ENCODE results near the gene PGS1. TPM values are rescaled to one million over a fixed set of nuclear protein-coding genes. Genes with fewer than 3 reads are reported as not detected.

PGS1 gene
- total and polyA plus RNA-seq, 2 of the 8 experiments (the other 6 are each of a cell fraction or from before 2014, with no cell fraction given), result 46.7 to 60.0 TPM

DNA sequence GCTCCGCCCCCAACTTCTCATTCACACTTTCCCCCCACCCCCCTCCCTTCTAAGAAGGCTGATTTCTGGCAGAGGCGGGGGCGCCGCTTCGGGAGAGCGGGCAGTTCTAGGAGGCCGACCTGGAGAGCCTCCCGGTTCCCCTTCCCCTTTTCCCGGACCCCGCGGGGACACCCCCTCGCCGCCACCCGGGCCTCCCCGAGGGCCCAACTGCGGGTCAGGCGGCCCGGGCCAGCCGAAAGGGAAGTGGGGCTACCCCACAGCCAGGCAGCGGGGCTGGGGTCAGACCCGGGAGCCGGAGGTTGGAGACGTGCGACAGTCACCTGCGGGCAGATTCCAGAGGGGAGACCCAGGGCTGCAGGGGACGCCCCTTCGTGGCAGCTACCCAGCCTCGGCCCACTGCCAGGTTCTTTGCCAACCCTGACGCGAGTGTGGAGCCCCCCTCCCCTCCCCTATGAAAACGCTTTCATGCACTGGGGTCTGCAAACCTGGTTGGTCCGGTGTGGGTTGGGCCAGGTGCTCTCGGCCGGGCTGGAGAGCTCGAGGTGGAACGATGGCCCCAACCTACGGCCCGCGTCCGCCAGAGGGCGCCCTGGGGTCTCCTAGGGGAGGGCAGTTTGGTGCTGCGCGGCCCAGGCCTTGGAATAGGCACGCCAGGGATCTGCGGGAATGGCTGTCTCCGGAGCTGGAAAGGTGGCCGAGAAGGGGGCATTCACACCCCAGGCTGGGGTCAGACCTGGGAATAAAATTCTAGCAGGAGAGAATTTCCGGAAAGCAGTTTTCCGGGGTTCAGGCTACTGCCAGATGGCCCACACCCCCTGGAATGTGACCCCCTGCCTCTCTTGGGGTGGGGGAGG, 17.9 kb upstream of the PGS1 start (continued):
- peak; percentile 75 for TF ChIP-seq CTBP2 (IDR thresholded peaks at IDR 0.05; ENCODE audit: borderline replicate concordance, insufficient read depth, insufficient read length, low read length)
- TF ChIP-seq YY1 (IDR thresholded peaks at IDR 0.05; ENCODE audit: low read depth, low read length), result peak; percentile 82
